Stimulated activated naive CD4-positive, alpha-beta T cell (primary cell): ENCODE data around the gene HIKESHI.
"Not testable (repeated sequence)": the region's sequence is repeated elsewhere in the genome, so short reads cannot be mapped to it uniquely, and the experiment has no call there.

ENCODE experiments used
- DNase-seq, 6 experiments: peaks; one replicate each; lab custom pipeline; 2025; lab: John Stamatoyannopoulos, UW

Gene HIKESHI

GRCh38 chr11:86302092-86302793, at the start of gene HIKESHI:
Gene HIKESHI, plus strand, starts transcription at chr11:86302240. Its CDS starts 209 bp downstream, at chr11:86302449.
- peak; percentile 76 to 87 (median 83) for DNase-seq

DNA sequence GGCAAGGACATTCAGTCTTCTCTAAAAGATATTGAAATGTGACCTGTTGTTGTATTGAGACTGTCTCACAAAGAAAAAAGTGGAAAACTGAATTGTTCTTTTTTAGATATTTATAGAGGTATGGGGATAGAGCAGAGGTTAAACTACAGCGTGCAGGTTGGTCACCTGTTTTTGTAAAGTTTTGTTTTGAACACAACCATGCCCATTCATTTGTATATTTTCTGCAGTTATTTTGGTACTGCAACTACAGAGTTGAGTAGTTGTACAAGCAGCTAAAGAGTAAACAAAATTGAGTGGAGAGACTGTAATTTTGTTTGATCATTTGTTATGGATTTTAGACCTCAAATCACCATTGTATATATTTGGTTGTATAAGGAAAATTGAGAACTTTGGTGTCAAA, 46.1 kb upstream of the HIKESHI start:
- DNase-seq = no peak

GRCh38 chr11:86256608-86257007, 45.4 kb upstream of the HIKESHI start:
- DNase-seq = no peak

- no peak for DNase-seq
Measured at GRCh38 chr11:86257446-86257845, 44.6 kb upstream of the HIKESHI start.

- no peak for DNase-seq
Measured at GRCh38 chr11:86259730-86260129, 42.3 kb upstream of the HIKESHI start.

DNA sequence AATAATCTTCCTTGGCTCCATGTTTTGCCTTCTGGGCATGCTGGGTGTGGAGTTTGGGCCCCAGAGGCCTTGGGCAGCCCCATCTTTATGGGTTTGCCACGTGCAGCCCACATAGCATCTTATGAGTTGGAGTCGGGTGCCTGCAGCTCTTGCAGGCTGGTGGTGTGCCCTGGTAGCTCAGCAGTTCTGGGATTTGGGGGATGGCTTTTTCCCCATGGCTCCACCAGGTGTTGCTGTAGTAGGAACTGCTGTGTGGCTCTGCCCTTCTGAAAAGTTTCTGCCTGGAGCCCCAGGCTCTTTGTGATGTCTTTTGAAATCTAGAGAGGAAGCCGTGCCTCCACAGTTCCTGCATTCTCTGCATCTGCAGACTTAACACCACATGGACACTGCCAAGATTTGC, 40.7 kb upstream of the HIKESHI start:
- DNase-seq = no peak

DNA sequence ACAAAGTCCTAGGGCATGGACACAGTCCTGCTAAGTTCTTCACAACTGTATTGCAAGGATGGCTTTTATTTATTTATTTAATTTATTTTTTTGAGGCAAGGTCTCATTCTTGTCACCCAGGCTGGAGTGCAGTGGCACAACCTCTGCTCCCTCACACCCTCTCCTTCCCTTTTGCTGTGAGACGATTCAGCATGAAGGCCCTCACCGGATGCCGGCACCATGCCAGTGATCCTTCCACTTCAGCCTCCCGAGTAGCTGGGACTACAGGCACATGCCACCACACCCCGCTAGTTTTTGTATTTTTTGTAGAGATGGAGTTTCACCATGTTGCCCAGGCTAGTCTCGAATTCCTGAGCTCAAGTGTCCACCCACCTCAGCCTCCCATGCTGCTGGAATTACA, 39.7 kb upstream of the HIKESHI start:
- no peak for DNase-seq

DNA sequence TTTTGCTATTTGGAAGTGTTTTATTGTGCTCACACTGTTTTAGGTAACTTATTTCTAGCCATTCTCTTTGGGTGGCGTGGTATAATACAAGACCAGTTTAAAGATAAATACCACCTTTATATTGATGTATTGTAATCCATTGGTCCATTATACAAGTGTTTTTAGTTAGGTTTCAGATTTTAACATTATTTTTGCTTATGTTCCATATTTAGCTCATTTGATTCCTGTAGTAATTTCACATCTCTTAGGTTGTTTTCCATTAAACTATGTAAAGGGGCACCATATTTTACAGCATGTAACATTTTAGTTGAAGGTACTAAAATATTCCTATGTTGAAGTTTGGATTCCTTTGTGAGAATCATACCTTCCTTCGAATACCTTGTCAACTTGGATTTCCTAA, 37.4 kb upstream of the HIKESHI start:
- no peak for DNase-seq

DNA sequence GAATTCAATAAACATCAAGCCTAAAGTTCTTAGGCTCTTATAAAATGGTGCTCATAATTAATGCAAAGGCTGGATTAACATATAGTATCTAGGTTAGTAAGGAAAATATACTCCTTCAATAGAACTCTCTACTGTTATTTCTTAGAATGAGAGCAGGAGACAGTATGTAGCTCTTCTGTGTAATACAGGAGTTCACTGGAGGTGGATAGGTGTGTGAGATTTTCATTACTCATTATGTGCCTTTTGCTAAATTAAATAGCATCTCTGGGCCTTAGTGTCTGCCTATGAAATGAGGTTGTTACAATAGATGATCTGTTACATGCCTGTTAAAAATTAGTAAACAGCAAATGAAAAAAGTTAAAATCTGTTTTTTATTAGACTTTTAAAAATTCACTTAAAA, 36.8 kb upstream of the HIKESHI start:
- no peak for DNase-seq

GRCh38 chr11:86269645-86270044, 32.4 kb upstream of the HIKESHI start:
- no peak for DNase-seq

- no peak for DNase-seq
Measured at GRCh38 chr11:86274503-86274902, 27.5 kb upstream of the HIKESHI start.

GRCh38 chr11:86274999-86275398, 27.0 kb upstream of the HIKESHI start:
- DNase-seq = no peak

DNA sequence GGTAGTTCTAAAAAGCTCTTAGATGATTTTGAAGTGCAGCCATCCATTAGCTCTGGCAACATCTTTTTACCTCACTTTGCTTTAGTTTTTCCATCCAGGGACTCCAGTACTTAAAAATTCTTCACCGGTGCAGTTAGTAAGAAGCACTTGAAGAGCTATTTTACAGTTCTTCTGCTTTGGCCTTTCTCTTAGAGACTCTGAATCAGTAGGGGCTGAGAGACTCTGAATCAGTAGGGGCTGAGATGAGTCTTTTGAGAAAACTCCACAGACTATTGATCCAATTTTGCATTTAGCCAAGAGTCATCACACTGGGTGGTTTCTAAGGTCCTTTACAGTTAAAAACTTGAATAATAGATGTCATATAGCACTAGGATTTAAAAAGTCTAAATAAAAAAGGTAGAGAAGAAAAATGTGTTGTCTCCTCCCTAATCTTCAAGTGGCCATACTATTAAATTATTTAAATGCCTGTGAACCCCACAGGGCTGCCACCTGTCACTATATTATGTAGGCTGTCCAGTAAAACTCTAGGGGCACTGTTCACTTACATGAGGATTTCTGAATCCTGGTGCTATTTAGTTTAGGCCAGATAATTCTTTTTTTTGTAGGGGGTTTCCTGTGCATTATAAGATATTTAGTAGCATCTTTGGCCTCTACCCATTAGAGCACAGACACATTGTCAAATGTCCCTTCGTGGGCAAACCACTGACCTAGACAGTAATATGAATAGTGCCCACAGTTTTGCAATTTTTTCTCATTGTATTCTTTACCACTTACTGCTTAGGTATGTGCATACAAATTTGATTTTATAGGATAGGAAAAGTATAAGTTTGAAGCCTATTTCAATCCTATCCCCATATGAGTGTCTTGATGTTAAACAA, 26.3 kb upstream of the HIKESHI start:
- no peak for DNase-seq

- DNase-seq = no peak
Measured at GRCh38 chr11:86277741-86278140, 24.3 kb upstream of the HIKESHI start.

GRCh38 chr11:86278226-86278625, 23.8 kb upstream of the HIKESHI start:
- DNase-seq = no peak

DNA sequence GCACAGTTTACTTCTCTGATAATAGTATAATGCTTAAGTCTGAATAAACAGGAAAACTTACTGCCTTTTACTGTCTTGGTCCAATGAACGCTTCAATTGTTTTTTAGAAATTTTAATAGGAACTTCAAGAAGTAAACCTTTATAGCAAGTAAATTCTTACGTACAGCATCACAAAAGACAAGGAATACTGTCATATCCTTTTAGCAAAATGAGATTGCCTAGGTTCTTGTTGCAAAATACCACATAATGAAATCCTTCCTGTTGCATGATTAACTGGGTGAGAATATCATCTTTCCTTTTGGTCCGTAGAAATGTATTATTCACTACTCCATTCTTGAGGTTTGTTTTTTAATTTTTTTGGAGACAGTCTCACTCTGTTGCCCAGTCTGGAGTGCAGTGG, 22.3 kb upstream of the HIKESHI start:
- no peak for DNase-seq

GRCh38 chr11:86287468-86287796, 14.6 kb upstream of the HIKESHI start:
- no peak for DNase-seq

- no peak for DNase-seq
Measured at GRCh38 chr11:86288776-86289507, 13.1 kb upstream of the HIKESHI start.

DNA sequence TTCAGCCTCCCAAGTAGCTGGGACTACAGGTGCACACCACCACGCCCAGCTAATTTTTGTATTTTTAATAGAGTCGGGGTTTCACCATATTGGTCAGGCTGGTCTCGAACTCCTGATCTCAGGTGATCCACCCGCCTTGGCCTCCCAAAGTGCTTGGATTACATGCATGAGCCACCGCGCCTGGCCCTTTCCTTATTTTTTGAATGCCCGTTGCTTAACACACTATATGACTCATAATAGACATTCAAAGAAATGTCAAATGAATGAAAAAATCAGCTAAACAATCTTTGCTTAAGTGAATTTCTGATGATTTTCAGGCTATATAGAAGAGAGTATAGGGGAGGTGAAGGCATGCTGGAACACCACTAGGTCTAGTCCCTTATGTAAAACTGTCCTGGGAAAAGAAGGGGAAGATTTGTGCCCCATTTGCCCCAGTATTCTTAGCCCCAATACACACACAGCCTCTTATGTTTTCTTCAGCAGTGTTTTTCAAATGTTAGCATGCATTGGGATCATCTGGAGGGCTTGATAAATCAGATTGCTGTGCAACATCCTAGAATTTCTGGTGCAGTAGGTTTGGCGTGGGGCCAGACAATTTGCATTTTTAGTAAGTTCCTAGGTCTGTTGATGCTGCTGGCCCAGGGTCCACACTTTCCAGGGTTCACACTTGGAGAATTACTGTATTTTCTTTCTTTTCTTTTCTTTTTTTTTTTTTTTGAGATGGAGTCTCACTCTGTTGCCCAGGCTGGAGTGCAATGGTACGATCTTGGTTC, 12.3 kb upstream of the HIKESHI start:
- DNase-seq = not testable (repeated sequence)

DNA sequence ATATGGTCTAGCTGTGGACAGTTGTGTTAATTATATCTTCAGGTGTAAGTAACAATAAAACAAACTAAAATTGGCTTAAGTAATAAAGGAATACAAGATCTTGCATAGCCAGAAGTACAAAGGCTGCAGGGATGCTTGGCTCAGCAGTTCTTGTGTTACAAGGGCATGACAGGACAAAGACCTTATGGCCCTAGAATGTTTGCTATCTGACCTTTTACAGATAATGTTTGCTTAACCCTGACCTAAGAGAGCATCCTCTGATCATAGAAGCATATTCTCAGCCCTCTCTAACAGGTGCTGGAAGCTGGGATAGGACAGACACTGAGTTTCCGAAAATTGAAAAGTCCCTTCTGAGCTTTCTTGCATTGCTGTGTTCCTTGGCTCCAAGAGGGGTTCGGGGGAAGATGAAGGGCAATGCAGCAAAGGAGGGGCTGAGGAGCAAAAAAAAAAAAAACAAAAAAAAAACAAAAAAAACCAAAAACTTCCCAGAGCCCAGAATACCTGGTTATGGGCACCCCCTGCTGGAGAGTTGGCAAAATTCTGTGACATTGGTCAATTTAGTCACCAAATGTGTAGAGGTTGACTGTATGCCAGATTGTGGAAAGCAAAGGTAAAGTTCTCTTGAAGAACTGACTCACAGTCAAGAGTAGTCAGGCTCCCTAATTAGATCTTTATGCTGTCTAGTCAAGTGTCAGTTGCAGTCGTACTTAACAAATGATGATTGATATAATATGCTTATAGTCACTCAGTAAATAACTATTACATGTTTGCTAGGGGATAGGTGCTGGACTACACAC, 10.4 kb upstream of the HIKESHI start:
- peak; percentile 15 to 62 (median 40) for DNase-seq
